Thyroid gland (tissue), 4 donors: ENCODE results near the gene RELL2. TPM values are rescaled to one million over a fixed set of nuclear protein-coding genes. Genes with fewer than 3 reads are reported as not detected.
A peak's percentile ranks its signal among the peaks of the same experiment; 100 is the strongest.

ENCODE experiments used
- DNase-seq, 2 donors: peaks; one replicate each; pipeline ENCODE4 v3.0.0-alpha.2; 2019
- H3K27ac ChIP-seq, 3 donors: fragments of 200-600 bp; sonication (generic); 1 replicate in 2 of 3; 2 replicates in 1 of 3; pipeline ENCODE4 v1.5.1; 2016 to 2019; ENCODE audit warnings: mild to moderate bottlenecking in 1 of 3, moderate library complexity in 1 of 3
- H3K27me3 ChIP-seq: fragments of 200-600 bp; sonication (generic); one replicate; pipeline ENCODE4 v1.5.1; 2019
- H3K36me3 ChIP-seq, 2 donors: fragments of 200-600 bp; sonication (generic); one replicate each; pipeline ENCODE4 v1.5.1; 2016 to 2019
- H3K4me1 ChIP-seq, 2 donors: fragments of 200-600 bp; sonication (generic); one replicate each; pipeline ENCODE4 v1.5.1; 2017 to 2019
- H3K4me3 ChIP-seq, 3 donors: fragments of 200-600 bp; sonication (generic); replicated peaks in 1 of 3; 1 replicate in 2 of 3; 2 replicates in 1 of 3; pipeline ENCODE4 v1.5.1; 2016; ENCODE audit warnings: mild to moderate bottlenecking in 1 of 3
- H3K9me3 ChIP-seq: fragments of 200-600 bp; sonication (generic); one replicate; pipeline ENCODE4 v1.5.1; 2017
- POLR2A ChIP-seq, 2 donors: fragments of 450-650 bp; IDR thresholded peaks; one replicate each; pipeline ENCODE4 v1.6.1; 2017; ENCODE audit warnings: antibody characterized with exemption in 2 of 2, mild to moderate bottlenecking in 2 of 2, moderate library complexity in 1 of 2
- whole genome bisulfite sequencing, 2 donors: methylation state at CpG; one replicate each; pipeline ENCODE4 v1.1.5; 2017; 5-methylcytosine and 5-hydroxymethylcytosine counted together
- intact Hi-C: fragments of 100-400 bp; cut with DNase I; formaldehyde crosslinking; loops from one replicate; pipeline ENCODE4 v1.15.1; 2023
- total RNA-seq, 4 donors: library from RNA; depleted of rRNA; stranded (reverse); fragments of >200 nt; gene quantifications; one replicate each; pipeline ENCODE4 v1.2.3, GENCODE V29; 2016
- TF ChIP-seq, protein P1 (sequence below), 6 experiments: fragments of 200-600 bp in 3 of 6; fragments of 450-650 bp in 3 of 6; sonication (generic) in 3 of 6; IDR thresholded peaks; one replicate each; pipeline ENCODE4 v1.5.1; 2016 to 2019; ENCODE audit warnings: antibody characterized with exemption in 6 of 6, mild to moderate bottlenecking in 2 of 6, inconsistent platforms in 1 of 6, moderate library complexity in 1 of 6

RELL2 gene
- total RNA-seq, 4 donors from 2014 or later = 2.4 to 5.7 (median 4.6) TPM

- 65 to 75% methylated on average over 3 of the region's 3 CpGs for WGBS, 2 donors
- intact Hi-C loops = no loop called here
- no peaks in the 10 kb centered on the region for H3K9me3 ChIP-seq
- H3K4me1 ChIP-seq = peaks cover under 1 to 4% of the 10 kb centered on the region in 2 donors
- no peaks in the 10 kb centered on the region for H3K36me3 ChIP-seq
- H3K27me3 ChIP-seq = no peaks in the 10 kb centered on the region
- DNase-seq = no peak
- no peak overlapping the region for H3K27ac ChIP-seq
- no peak overlapping the region for H3K4me3 ChIP-seq
- no peak for TF ChIP-seq POLR2A (IDR thresholded peaks at IDR 0.05)
- TF ChIP-seq, protein P1, sequence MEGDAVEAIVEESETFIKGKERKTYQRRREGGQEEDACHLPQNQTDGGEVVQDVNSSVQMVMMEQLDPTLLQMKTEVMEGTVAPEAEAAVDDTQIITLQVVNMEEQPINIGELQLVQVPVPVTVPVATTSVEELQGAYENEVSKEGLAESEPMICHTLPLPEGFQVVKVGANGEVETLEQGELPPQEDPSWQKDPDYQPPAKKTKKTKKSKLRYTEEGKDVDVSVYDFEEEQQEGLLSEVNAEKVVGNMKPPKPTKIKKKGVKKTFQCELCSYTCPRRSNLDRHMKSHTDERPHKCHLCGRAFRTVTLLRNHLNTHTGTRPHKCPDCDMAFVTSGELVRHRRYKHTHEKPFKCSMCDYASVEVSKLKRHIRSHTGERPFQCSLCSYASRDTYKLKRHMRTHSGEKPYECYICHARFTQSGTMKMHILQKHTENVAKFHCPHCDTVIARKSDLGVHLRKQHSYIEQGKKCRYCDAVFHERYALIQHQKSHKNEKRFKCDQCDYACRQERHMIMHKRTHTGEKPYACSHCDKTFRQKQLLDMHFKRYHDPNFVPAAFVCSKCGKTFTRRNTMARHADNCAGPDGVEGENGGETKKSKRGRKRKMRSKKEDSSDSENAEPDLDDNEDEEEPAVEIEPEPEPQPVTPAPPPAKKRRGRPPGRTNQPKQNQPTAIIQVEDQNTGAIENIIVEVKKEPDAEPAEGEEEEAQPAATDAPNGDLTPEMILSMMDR (IDR thresholded peaks at IDR 0.05) = no peak
Measured at GRCh38 chr5:141598391-141599345, 38.1 kb upstream of the RELL2 start.

- intact Hi-C loops = no loop called here
- H3K9me3 ChIP-seq = no peaks in the 10 kb centered on the region
- no peak for TF ChIP-seq POLR2A (IDR thresholded peaks at IDR 0.05)
- TF ChIP-seq, protein P1 (IDR thresholded peaks at IDR 0.05) = no peak
- no peak overlapping the region for H3K27ac ChIP-seq
- H3K36me3 ChIP-seq = no peaks in the 10 kb centered on the region
- H3K27me3 ChIP-seq = no peaks in the 10 kb centered on the region
- peaks cover 8 to 23% of the 10 kb centered on the region in 2 donors for H3K4me1 ChIP-seq
- no peak overlapping the region for H3K4me3 ChIP-seq
- WGBS, 2 donors = 47 to 51% methylated on average over 1 of the region's 1 CpG
- DNase-seq = no peak
Measured at GRCh38 chr5:141602606-141603005, 34.2 kb upstream of the RELL2 start.

GRCh38 chr5:141603923-141604717 lies 32.7 kb upstream of the RELL2 start:
- DNase-seq = peak; percentile 14 to 18
- H3K36me3 ChIP-seq = no peaks in the 10 kb centered on the region
- H3K27ac ChIP-seq = peak overlapping the region in 1 of 3 donors; percentile 15
- intact Hi-C loops = no loop called here
- 54 to 66% methylated on average over 6 of the region's 6 CpGs for WGBS, 2 donors
- no peaks in the 10 kb centered on the region for H3K27me3 ChIP-seq
- no peak overlapping the region for H3K4me3 ChIP-seq
- H3K4me1 ChIP-seq = peaks cover 8 to 23% of the 10 kb centered on the region in 2 donors
- TF ChIP-seq, protein P1 (IDR thresholded peaks at IDR 0.05) = no peak
- no peak for TF ChIP-seq POLR2A (IDR thresholded peaks at IDR 0.05)
- no peaks in the 10 kb centered on the region for H3K9me3 ChIP-seq

- TF ChIP-seq POLR2A (IDR thresholded peaks at IDR 0.05) = no peak
- TF ChIP-seq, protein P1 (IDR thresholded peaks at IDR 0.05) = no peak
- WGBS, 2 donors = 56 to 72% methylated on average over 6 of the region's 6 CpGs
- intact Hi-C loops = no loop called here
- Histone ChIP-seq H3K27ac (peak overlapping the region; percentile 22 to 55 (median 48)), H3K4me3 (no peak overlapping the region), H3K9me3 (no peaks in the 10 kb centered on the region), H3K4me1 (peaks cover 8 to 23% of the 10 kb centered on the region in 2 donors), H3K36me3 (no peaks in the 10 kb centered on the region), H3K27me3 (no peaks in the 10 kb centered on the region)
- peak in 1 of 2 donors; percentile 13 for DNase-seq
Measured at GRCh38 chr5:141605523-141606277, 31.1 kb upstream of the RELL2 start.
